ENCODE data around the gene ZNF207.

Gene ZNF207

DNA sequence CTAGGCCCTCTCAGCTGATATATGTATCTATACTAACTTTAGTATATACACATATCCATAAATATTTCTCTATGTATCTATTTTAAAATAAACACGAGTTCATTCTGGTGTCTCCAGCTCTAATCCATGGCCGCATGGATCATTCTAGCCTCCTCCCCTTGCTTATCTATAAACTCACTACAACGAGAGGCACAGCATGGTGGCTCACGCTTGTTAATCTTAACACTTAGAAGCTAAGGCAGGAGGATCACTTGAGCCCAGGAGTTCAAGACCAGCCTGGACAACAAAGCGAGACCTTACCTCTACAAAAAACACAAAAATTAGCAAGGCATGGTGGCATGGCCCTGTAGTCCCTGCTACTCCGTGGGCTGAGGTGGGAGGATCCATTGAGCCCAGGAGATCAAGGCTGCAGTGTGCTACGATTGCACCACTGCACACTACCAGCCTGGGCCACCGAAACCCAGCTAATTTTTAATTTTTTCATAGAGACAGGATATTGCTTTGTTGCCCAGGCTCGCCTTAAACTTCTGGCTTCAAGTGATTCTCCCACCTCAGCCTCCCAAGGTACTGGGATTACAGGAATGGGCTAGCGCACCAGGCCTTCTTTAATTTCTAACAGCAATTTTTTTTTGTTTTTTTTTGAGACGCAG is 3.9 kb upstream of the ZNF207 start:
- TF ChIP-seq GLIS2 (tag by site-specific recombination; IDR thresholded peaks at IDR 0.05): no peak
- no peak for TF ChIP-seq SCRT2 (tag by site-specific recombination; IDR thresholded peaks at IDR 0.05)
- TF ChIP-seq ZNF2 (tag by site-specific recombination; IDR thresholded peaks at IDR 0.05): no peak
- TF ChIP-seq ZFHX2 (tag by site-specific recombination; conservative IDR thresholded peaks at IDR 0.05): peak; percentile 43; the same call in 1 of the 2 replicates
- TF ChIP-seq, protein P1, sequence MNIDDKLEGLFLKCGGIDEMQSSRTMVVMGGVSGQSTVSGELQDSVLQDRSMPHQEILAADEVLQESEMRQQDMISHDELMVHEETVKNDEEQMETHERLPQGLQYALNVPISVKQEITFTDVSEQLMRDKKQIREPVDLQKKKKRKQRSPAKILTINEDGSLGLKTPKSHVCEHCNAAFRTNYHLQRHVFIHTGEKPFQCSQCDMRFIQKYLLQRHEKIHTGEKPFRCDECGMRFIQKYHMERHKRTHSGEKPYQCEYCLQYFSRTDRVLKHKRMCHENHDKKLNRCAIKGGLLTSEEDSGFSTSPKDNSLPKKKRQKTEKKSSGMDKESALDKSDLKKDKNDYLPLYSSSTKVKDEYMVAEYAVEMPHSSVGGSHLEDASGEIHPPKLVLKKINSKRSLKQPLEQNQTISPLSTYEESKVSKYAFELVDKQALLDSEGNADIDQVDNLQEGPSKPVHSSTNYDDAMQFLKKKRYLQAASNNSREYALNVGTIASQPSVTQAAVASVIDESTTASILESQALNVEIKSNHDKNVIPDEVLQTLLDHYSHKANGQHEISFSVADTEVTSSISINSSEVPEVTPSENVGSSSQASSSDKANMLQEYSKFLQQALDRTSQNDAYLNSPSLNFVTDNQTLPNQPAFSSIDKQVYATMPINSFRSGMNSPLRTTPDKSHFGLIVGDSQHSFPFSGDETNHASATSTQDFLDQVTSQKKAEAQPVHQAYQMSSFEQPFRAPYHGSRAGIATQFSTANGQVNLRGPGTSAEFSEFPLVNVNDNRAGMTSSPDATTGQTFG (tag by site-specific recombination; IDR thresholded peaks at IDR 0.05; ENCODE audit: borderline replicate concordance): no peak
- TF ChIP-seq, protein P2, sequence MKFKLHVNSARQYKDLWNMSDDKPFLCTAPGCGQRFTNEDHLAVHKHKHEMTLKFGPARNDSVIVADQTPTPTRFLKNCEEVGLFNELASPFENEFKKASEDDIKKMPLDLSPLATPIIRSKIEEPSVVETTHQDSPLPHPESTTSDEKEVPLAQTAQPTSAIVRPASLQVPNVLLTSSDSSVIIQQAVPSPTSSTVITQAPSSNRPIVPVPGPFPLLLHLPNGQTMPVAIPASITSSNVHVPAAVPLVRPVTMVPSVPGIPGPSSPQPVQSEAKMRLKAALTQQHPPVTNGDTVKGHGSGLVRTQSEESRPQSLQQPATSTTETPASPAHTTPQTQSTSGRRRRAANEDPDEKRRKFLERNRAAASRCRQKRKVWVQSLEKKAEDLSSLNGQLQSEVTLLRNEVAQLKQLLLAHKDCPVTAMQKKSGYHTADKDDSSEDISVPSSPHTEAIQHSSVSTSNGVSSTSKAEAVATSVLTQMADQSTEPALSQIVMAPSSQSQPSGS (tag by site-specific recombination; IDR thresholded peaks at IDR 0.05; ENCODE audit: low read depth): no peak
- no peak for TF ChIP-seq ZNF292 (tag by site-specific recombination; IDR thresholded peaks at IDR 0.05; ENCODE audit: borderline replicate concordance, low read depth)
- TF ChIP-seq ZNF701 (tag by site-specific recombination; IDR thresholded peaks at IDR 0.05): no peak
- Histone ChIP-seq H3K9me3 (ENCODE audit: control insufficient read depth, insufficient read depth, low read depth, low read length) (no peaks in the 10 kb centered on the region), H3K4me3 (ENCODE audit: low read depth, low read length) (no peak overlapping the region), H3K27ac (ENCODE audit: extremely low read depth, low read depth, low read length) (no peak overlapping the region), H3K36me3 (ENCODE audit: control insufficient read depth in 2 of 2, insufficient read depth in 1 of 2, low read length in 2 of 2) (no peaks in the 10 kb centered on the region), H3K4me1 (ENCODE audit: control insufficient read depth, insufficient read depth, low read length) (peaks cover 7% of the 10 kb centered on the region)
- CTCF ChIA-PET: interaction anchor here (1.0 kb wide), 1 partner anchor 93 kb away, joined by 3 read pairs; no protein-coding TSS in a partner anchor
- POLR2A ChIA-PET: no interaction called here

DNA sequence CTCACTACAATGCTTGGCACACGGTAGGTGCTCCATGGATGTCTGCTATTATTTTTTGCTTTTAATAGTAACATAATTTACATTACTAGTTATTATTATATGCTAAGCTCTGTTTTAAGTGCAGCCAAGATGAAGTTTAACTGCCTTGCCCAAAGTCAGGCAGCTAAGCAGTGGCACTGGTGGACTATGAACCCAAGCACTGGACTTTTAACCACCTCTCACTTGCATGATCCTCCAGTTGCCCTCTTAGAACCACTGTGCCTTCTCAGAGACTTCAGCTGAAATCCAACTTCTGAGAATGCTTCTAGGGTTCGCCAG is 1.5 kb upstream of the ZNF207 start:
- H3K9me3 ChIP-seq (ENCODE audit: control insufficient read depth, insufficient read depth, low read depth, low read length): no peaks in the 10 kb centered on the region
- H3K36me3 ChIP-seq (ENCODE audit: control insufficient read depth in 2 of 2, insufficient read depth in 1 of 2, low read length in 2 of 2): peaks cover 17 to 22% of the 10 kb centered on the region in 2 experiments
- ChIA-PET CTCF (interaction anchor here (0.6 to 0.8 kb wide), 3 partner anchors 31 to 96 kb away, joined by 3 to 4 read pairs (median 3); no protein-coding TSS in a partner anchor), POLR2A (interaction anchor here (0.6 to 0.7 kb wide), 3 partner anchors 85 to 451 kb away, joined by 3 to 6 read pairs (median 4); no protein-coding TSS in a partner anchor)
- H3K27ac ChIP-seq (ENCODE audit: extremely low read depth, low read depth, low read length): no peak overlapping the region
- H3K4me1 ChIP-seq (ENCODE audit: control insufficient read depth, insufficient read depth, low read length): peaks cover 7% of the 10 kb centered on the region; the same call in 1 of the 2 replicates
- no peak for TF ChIP-seq ZBTB1 (tag by site-specific recombination; IDR thresholded peaks at IDR 0.05)
- no peak for TF ChIP-seq ZNF785 (tag by site-specific recombination; IDR thresholded peaks at IDR 0.05)
- no peak for TF ChIP-seq ZNF112 (tag by site-specific recombination; IDR thresholded peaks at IDR 0.05)
- no peak for TF ChIP-seq ZNF433 (tag by site-specific recombination; IDR thresholded peaks at IDR 0.05; ENCODE audit: low read depth)
- TF ChIP-seq GLI4 (tag by site-specific recombination; IDR thresholded peaks at IDR 0.05): no peak
- no peak for TF ChIP-seq BCL6B (tag by site-specific recombination; IDR thresholded peaks at IDR 0.05)
- TF ChIP-seq, protein P3, sequence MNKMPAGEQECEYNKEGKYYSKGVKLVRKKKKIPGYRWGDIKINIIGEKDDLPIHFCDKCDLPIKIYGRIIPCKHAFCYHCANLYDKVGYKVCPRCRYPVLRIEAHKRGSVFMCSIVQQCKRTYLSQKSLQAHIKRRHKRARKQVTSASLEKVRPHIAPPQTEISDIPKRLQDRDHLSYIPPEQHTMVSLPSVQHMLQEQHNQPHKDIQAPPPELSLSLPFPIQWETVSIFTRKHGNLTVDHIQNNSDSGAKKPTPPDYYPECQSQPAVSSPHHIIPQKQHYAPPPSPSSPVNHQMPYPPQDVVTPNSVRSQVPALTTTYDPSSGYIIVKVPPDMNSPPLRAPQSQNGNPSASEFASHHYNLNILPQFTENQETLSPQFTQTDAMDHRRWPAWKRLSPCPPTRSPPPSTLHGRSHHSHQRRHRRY (tag by site-specific recombination; IDR thresholded peaks at IDR 0.05): no peak
- TF ChIP-seq OVOL3 (tag by site-specific recombination; IDR thresholded peaks at IDR 0.05): no peak
- TF ChIP-seq ZNF558 (tag by site-specific recombination; IDR thresholded peaks at IDR 0.05): no peak
- TF ChIP-seq ZNF624 (tag by site-specific recombination; IDR thresholded peaks at IDR 0.05): no peak
- no peak for TF ChIP-seq ZNF366 (tag by site-specific recombination; conservative IDR thresholded peaks at IDR 0.05)
- TF ChIP-seq ZNF341 (tag by site-specific recombination; IDR thresholded peaks at IDR 0.05; ENCODE audit: low read depth): no peak
- no peak overlapping the region for H3K4me3 ChIP-seq (ENCODE audit: low read depth, low read length)
